ENCODE measurements around the gene NDUFB5.

The NDUFB5 gene

GRCh38 chr3:179610066-179610465 is 5.5 kb downstream of the NDUFB5 start:
- Histone ChIP-seq H4K20me1 (ENCODE audit: insufficient read depth, low read length) (no peaks in the 10 kb centered on the region), H3K9me3 (ENCODE audit: insufficient read depth, low read length) (no peaks in the 10 kb centered on the region), H3K27ac (ENCODE audit: low read length) (no peak overlapping the region), H3K36me3 (replicated peaks; ENCODE audit: low read depth, low read length) (no peaks in the 10 kb centered on the region), H3K27me3 (ENCODE audit: low read depth, low read length) (no peaks in the 10 kb centered on the region), H3K9ac (ENCODE audit: low read length) (no peak overlapping the region), H3K4me2 (ENCODE audit: low read length) (no peak overlapping the region), H2AFZ (ENCODE audit: low read depth, low read length) (no peak overlapping the region), H3K4me3 (ENCODE audit: low read length) (no peak overlapping the region), H3K4me1 (ENCODE audit: low read length) (peaks cover 42% of the 10 kb centered on the region), H3K79me2 (ENCODE audit: low read length) (peaks cover 46% of the 10 kb centered on the region)
- no peak for TF ChIP-seq EZH2phosphoT487 (IDR thresholded peaks at IDR 0.05; ENCODE audit: low read depth)
- TF ChIP-seq, protein P1, sequence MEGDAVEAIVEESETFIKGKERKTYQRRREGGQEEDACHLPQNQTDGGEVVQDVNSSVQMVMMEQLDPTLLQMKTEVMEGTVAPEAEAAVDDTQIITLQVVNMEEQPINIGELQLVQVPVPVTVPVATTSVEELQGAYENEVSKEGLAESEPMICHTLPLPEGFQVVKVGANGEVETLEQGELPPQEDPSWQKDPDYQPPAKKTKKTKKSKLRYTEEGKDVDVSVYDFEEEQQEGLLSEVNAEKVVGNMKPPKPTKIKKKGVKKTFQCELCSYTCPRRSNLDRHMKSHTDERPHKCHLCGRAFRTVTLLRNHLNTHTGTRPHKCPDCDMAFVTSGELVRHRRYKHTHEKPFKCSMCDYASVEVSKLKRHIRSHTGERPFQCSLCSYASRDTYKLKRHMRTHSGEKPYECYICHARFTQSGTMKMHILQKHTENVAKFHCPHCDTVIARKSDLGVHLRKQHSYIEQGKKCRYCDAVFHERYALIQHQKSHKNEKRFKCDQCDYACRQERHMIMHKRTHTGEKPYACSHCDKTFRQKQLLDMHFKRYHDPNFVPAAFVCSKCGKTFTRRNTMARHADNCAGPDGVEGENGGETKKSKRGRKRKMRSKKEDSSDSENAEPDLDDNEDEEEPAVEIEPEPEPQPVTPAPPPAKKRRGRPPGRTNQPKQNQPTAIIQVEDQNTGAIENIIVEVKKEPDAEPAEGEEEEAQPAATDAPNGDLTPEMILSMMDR (IDR thresholded peaks at IDR 0.05; ENCODE audit: low read depth, low read length): no peak

DNA sequence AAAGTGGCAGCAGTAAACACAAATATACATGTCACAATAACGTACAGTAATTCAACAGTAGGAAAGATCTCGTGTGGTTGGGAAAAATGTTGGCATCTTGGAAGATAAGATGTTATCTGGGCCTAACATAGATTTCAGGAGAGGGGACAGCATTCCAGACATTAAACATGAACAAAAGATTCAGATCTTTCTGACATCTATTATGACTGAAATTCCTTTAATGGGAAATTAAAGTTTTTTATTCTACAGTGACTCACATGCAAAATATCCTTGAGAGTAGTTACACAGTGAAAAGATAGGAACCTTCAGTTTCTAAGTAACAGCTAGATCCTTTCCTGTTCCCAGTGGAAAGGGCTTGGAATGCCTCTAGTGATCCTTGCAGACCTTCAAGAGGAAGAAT is 9.2 kb downstream of the NDUFB5 start:
- Histone ChIP-seq H3K36me3 (replicated peaks; ENCODE audit: low read depth, low read length) (peaks cover 3% of the 10 kb centered on the region), H3K27me3 (ENCODE audit: low read depth, low read length) (no peaks in the 10 kb centered on the region), H3K27ac (ENCODE audit: low read length) (no peak overlapping the region), H2AFZ (ENCODE audit: low read depth, low read length) (no peak overlapping the region), H3K4me2 (ENCODE audit: low read length) (no peak overlapping the region), H3K9ac (ENCODE audit: low read length) (no peak overlapping the region), H3K79me2 (ENCODE audit: low read length) (peaks cover 27% of the 10 kb centered on the region), H3K9me3 (ENCODE audit: insufficient read depth, low read length) (no peaks in the 10 kb centered on the region), H3K4me3 (ENCODE audit: low read length) (no peak overlapping the region), H3K4me1 (ENCODE audit: low read length) (peaks cover 17% of the 10 kb centered on the region), H4K20me1 (ENCODE audit: insufficient read depth, low read length) (no peaks in the 10 kb centered on the region)
- TF ChIP-seq, protein P1 (IDR thresholded peaks at IDR 0.05; ENCODE audit: low read depth, low read length): no peak
- no peak for TF ChIP-seq EZH2phosphoT487 (IDR thresholded peaks at IDR 0.05; ENCODE audit: low read depth)

GRCh38 chr3:179615458-179616173 is 11.0 kb downstream of the NDUFB5 start:
- H3K4me1 ChIP-seq (ENCODE audit: low read length): peaks cover 9% of the 10 kb centered on the region
- H3K27ac ChIP-seq (ENCODE audit: low read length): no peak overlapping the region
- H3K9ac ChIP-seq (ENCODE audit: low read length): no peak overlapping the region
- no peaks in the 10 kb centered on the region for H4K20me1 ChIP-seq (ENCODE audit: insufficient read depth, low read length)
- peaks cover 4% of the 10 kb centered on the region for H3K36me3 ChIP-seq (replicated peaks; ENCODE audit: low read depth, low read length)
- no peak overlapping the region for H2AFZ ChIP-seq (ENCODE audit: low read depth, low read length)
- H3K4me2 ChIP-seq (ENCODE audit: low read length): no peak overlapping the region
- H3K79me2 ChIP-seq (ENCODE audit: low read length): peaks cover 13% of the 10 kb centered on the region
- no peaks in the 10 kb centered on the region for H3K9me3 ChIP-seq (ENCODE audit: insufficient read depth, low read length)
- no peaks in the 10 kb centered on the region for H3K27me3 ChIP-seq (ENCODE audit: low read depth, low read length)
- no peak overlapping the region for H3K4me3 ChIP-seq (ENCODE audit: low read length)
- TF ChIP-seq EZH2phosphoT487 (IDR thresholded peaks at IDR 0.05; ENCODE audit: low read depth): no peak
- TF ChIP-seq, protein P1 (IDR thresholded peaks at IDR 0.05; ENCODE audit: low read depth, low read length): no peak

- Histone ChIP-seq H3K9me3 (ENCODE audit: insufficient read depth, low read length) (no peaks in the 10 kb centered on the region), H3K27me3 (ENCODE audit: low read depth, low read length) (no peaks in the 10 kb centered on the region), H3K36me3 (replicated peaks; ENCODE audit: low read depth, low read length) (peaks cover 36% of the 10 kb centered on the region), H2AFZ (ENCODE audit: low read depth, low read length) (no peak overlapping the region), H3K4me2 (ENCODE audit: low read length) (no peak overlapping the region), H3K4me1 (ENCODE audit: low read length) (no peaks in the 10 kb centered on the region), H3K4me3 (ENCODE audit: low read length) (no peak overlapping the region), H3K9ac (ENCODE audit: low read length) (no peak overlapping the region), H3K27ac (ENCODE audit: low read length) (no peak overlapping the region), H3K79me2 (ENCODE audit: low read length) (no peaks in the 10 kb centered on the region), H4K20me1 (ENCODE audit: insufficient read depth, low read length) (no peaks in the 10 kb centered on the region)
- no peak for TF ChIP-seq EZH2phosphoT487 (IDR thresholded peaks at IDR 0.05; ENCODE audit: low read depth)
- TF ChIP-seq, protein P1 (IDR thresholded peaks at IDR 0.05; ENCODE audit: low read depth, low read length): no peak
Observed at GRCh38 chr3:179622023-179622422, 17.4 kb downstream of the NDUFB5 start.
